ENCODE measurements around the gene RSRC1.

Gene RSRC1

GRCh38 chr3:158568784-158569183, 458.9 kb downstream of the RSRC1 start:
- Histone ChIP-seq H3K4me1 (ENCODE audit: control insufficient read depth in 1 of 2, insufficient read depth in 2 of 2, low read length in 2 of 2) (peaks cover 0 to 4% of the 10 kb centered on the region in 2 experiments), H2AK5ac (ENCODE audit: low read length) (no peak overlapping the region)
- WGBS (ENCODE audit: extremely low coverage, insufficient coverage, insufficient read length): no CpG with 5 or more reads among the region's 3 CpGs

GRCh38 chr3:158569794-158570193, 459.9 kb downstream of the RSRC1 start:
- Histone ChIP-seq H3K79me1 (ENCODE audit: low read length) (peaks cover 4% of the 10 kb centered on the region), H3K9me3 (ENCODE audit: insufficient read depth, low read depth, low read length) (peaks cover 6% of the 10 kb centered on the region), H3K4ac (ENCODE audit: low read depth, low read length) (no peak overlapping the region), H3K4me2 (ENCODE audit: low read length) (no peak overlapping the region), H3K79me2 (ENCODE audit: control insufficient read depth, insufficient read depth, low read length, poor library complexity) (no peaks in the 10 kb centered on the region), H3K36me3 (ENCODE audit: control insufficient read depth in 1 of 2, insufficient read depth in 2 of 2, low read length in 2 of 2) (no peaks in the 10 kb centered on the region), H2AFZ (ENCODE audit: insufficient read depth, low read length, poor library complexity) (no peak overlapping the region), H2AK5ac (ENCODE audit: low read length) (no peak overlapping the region), H4K8ac (ENCODE audit: low read depth, low read length) (no peak overlapping the region), H2BK12ac (ENCODE audit: low read length) (no peak overlapping the region), H3K14ac (ENCODE audit: low read length) (no peak overlapping the region), H3K9ac (ENCODE audit: low read length) (no peak overlapping the region), H3K27me3 (ENCODE audit: insufficient read depth, low read length) (no peaks in the 10 kb centered on the region), H2BK5ac (ENCODE audit: low read depth, low read length, poor library complexity) (no peak overlapping the region), H3K4me1 (ENCODE audit: control insufficient read depth in 1 of 2, insufficient read depth in 2 of 2, low read length in 2 of 2) (peaks cover 0 to 4% of the 10 kb centered on the region in 2 experiments), H3K27ac (ENCODE audit: low read depth, low read length) (no peak overlapping the region), H3K18ac (ENCODE audit: low read length) (no peak overlapping the region), H4K91ac (ENCODE audit: low read depth, low read length) (no peak overlapping the region), H4K12ac (ENCODE audit: low read depth, low read length) (no peak overlapping the region), H2BK120ac (ENCODE audit: insufficient read depth, low read length, poor library complexity) (no peak overlapping the region), H3K23ac (ENCODE audit: low read length) (no peak overlapping the region), H3K4me3 (ENCODE audit: low read depth, low read length) (no peak overlapping the region)
- no peak for DNase-seq
- WGBS (ENCODE audit: extremely low coverage, insufficient coverage, insufficient read length): no CpG with 5 or more reads among the region's 3 CpGs

More at GRCh38 chr3:158568784-158569183, 458.9 kb downstream of the RSRC1 start:
- Histone ChIP-seq H3K18ac (ENCODE audit: low read length) (no peak overlapping the region), H3K79me1 (ENCODE audit: low read length) (peaks cover 4% of the 10 kb centered on the region), H3K9ac (ENCODE audit: low read length) (no peak overlapping the region), H2BK120ac (ENCODE audit: insufficient read depth, low read length, poor library complexity) (no peak overlapping the region), H4K12ac (ENCODE audit: low read depth, low read length) (no peak overlapping the region), H3K14ac (ENCODE audit: low read length) (no peak overlapping the region), H3K79me2 (ENCODE audit: control insufficient read depth, insufficient read depth, low read length, poor library complexity) (no peaks in the 10 kb centered on the region), H2BK5ac (ENCODE audit: low read depth, low read length, poor library complexity) (no peak overlapping the region), H3K9me3 (ENCODE audit: insufficient read depth, low read depth, low read length) (peaks cover 6% of the 10 kb centered on the region), H3K4me2 (ENCODE audit: low read length) (no peak overlapping the region), H3K27ac (ENCODE audit: low read depth, low read length) (no peak overlapping the region), H3K23ac (ENCODE audit: low read length) (no peak overlapping the region), H2AFZ (ENCODE audit: insufficient read depth, low read length, poor library complexity) (no peak overlapping the region), H3K4me3 (ENCODE audit: low read depth, low read length) (no peak overlapping the region), H3K4ac (ENCODE audit: low read depth, low read length) (no peak overlapping the region), H3K36me3 (ENCODE audit: control insufficient read depth in 1 of 2, insufficient read depth in 2 of 2, low read length in 2 of 2) (no peaks in the 10 kb centered on the region), H4K91ac (ENCODE audit: low read depth, low read length) (no peak overlapping the region), H4K8ac (ENCODE audit: low read depth, low read length) (no peak overlapping the region), H3K27me3 (ENCODE audit: insufficient read depth, low read length) (no peaks in the 10 kb centered on the region), H2BK12ac (ENCODE audit: low read length) (no peak overlapping the region)
- peak; percentile 5 to 54 for DNase-seq

GRCh38 chr3:158570999-158571702, 461.3 kb downstream of the RSRC1 start, which contains the start of gene MLF1:
Gene MLF1, plus strand, starts transcription at chr3:158571194. Its CDS starts 107 bp downstream, at chr3:158571301.
- H4K8ac ChIP-seq (ENCODE audit: low read depth, low read length): peak within 1 kb of the TSS; percentile 75
- H3K79me1 ChIP-seq (ENCODE audit: low read length): peaks cover 4% of the 10 kb centered on the region
- H3K27me3 ChIP-seq (ENCODE audit: insufficient read depth, low read length): no peaks in the 10 kb centered on the region
- no peak within 1 kb of the TSS for H2BK12ac ChIP-seq (ENCODE audit: low read length)
- peak; percentile 95 to 98 for DNase-seq
- H3K4me2 ChIP-seq (ENCODE audit: low read length): peak within 1 kb of the TSS; percentile 91
- no peak within 1 kb of the TSS for H4K91ac ChIP-seq (ENCODE audit: low read depth, low read length)
- peaks cover 0 to 4% of the 10 kb centered on the region in 2 experiments for H3K4me1 ChIP-seq (ENCODE audit: control insufficient read depth in 1 of 2, insufficient read depth in 2 of 2, low read length in 2 of 2)
- H3K23ac ChIP-seq (ENCODE audit: low read length): no peak within 1 kb of the TSS
- H3K36me3 ChIP-seq (ENCODE audit: control insufficient read depth in 1 of 2, insufficient read depth in 2 of 2, low read length in 2 of 2): no peaks in the 10 kb centered on the region
- H3K79me2 ChIP-seq (ENCODE audit: control insufficient read depth, insufficient read depth, low read length, poor library complexity): no peaks in the 10 kb centered on the region
- H2AFZ ChIP-seq (ENCODE audit: insufficient read depth, low read length, poor library complexity): peak within 1 kb of the TSS; percentile 79
- peaks cover 6% of the 10 kb centered on the region for H3K9me3 ChIP-seq (ENCODE audit: insufficient read depth, low read depth, low read length)
- H2BK5ac ChIP-seq (ENCODE audit: low read depth, low read length, poor library complexity): no peak within 1 kb of the TSS
- H3K18ac ChIP-seq (ENCODE audit: low read length): no peak within 1 kb of the TSS
- H3K4me3 ChIP-seq (ENCODE audit: low read depth, low read length): peak within 1 kb of the TSS; percentile 74
- H4K12ac ChIP-seq (ENCODE audit: low read depth, low read length): peak within 1 kb of the TSS; percentile 2
- H3K27ac ChIP-seq (ENCODE audit: low read depth, low read length): no peak within 1 kb of the TSS
- H2AK5ac ChIP-seq (ENCODE audit: low read length): no peak within 1 kb of the TSS
- no peak within 1 kb of the TSS for H3K9ac ChIP-seq (ENCODE audit: low read length)
- no peak within 1 kb of the TSS for H2BK120ac ChIP-seq (ENCODE audit: insufficient read depth, low read length, poor library complexity)
- H3K14ac ChIP-seq (ENCODE audit: low read length): no peak within 1 kb of the TSS
- WGBS (ENCODE audit: extremely low coverage, insufficient coverage, insufficient read length): no CpG with 5 or more reads among the region's 51 CpGs
- H3K4ac ChIP-seq (ENCODE audit: low read depth, low read length): no peak within 1 kb of the TSS

GRCh38 chr3:158571969-158572765, 462.3 kb downstream of the RSRC1 start:
- H4K91ac ChIP-seq (ENCODE audit: low read depth, low read length): no peak overlapping the region
- H3K4me1 ChIP-seq (ENCODE audit: control insufficient read depth in 1 of 2, insufficient read depth in 2 of 2, low read length in 2 of 2): peaks cover 0 to 4% of the 10 kb centered on the region in 2 experiments
- H4K8ac ChIP-seq (ENCODE audit: low read depth, low read length): no peak overlapping the region
- H2AFZ ChIP-seq (ENCODE audit: insufficient read depth, low read length, poor library complexity): no peak overlapping the region
- H3K27ac ChIP-seq (ENCODE audit: low read depth, low read length): no peak overlapping the region
- DNase-seq: no peak
- WGBS (ENCODE audit: extremely low coverage, insufficient coverage, insufficient read length): 98% methylated on average over 16 of the region's 16 CpGs
- peaks cover 6% of the 10 kb centered on the region for H3K9me3 ChIP-seq (ENCODE audit: insufficient read depth, low read depth, low read length)
- no peak overlapping the region for H2AK5ac ChIP-seq (ENCODE audit: low read length)
- no peak overlapping the region for H2BK12ac ChIP-seq (ENCODE audit: low read length)
- no peak overlapping the region for H3K4me2 ChIP-seq (ENCODE audit: low read length)
- no peak overlapping the region for H2BK120ac ChIP-seq (ENCODE audit: insufficient read depth, low read length, poor library complexity)
- H3K4ac ChIP-seq (ENCODE audit: low read depth, low read length): no peak overlapping the region
- H3K79me2 ChIP-seq (ENCODE audit: control insufficient read depth, insufficient read depth, low read length, poor library complexity): no peaks in the 10 kb centered on the region
- H4K12ac ChIP-seq (ENCODE audit: low read depth, low read length): no peak overlapping the region
- H3K23ac ChIP-seq (ENCODE audit: low read length): no peak overlapping the region
- no peak overlapping the region for H3K4me3 ChIP-seq (ENCODE audit: low read depth, low read length)
- H3K27me3 ChIP-seq (ENCODE audit: insufficient read depth, low read length): no peaks in the 10 kb centered on the region
- H2BK5ac ChIP-seq (ENCODE audit: low read depth, low read length, poor library complexity): no peak overlapping the region
- no peaks in the 10 kb centered on the region for H3K36me3 ChIP-seq (ENCODE audit: control insufficient read depth in 1 of 2, insufficient read depth in 2 of 2, low read length in 2 of 2)
- no peak overlapping the region for H3K18ac ChIP-seq (ENCODE audit: low read length)
- peaks cover 4% of the 10 kb centered on the region for H3K79me1 ChIP-seq (ENCODE audit: low read length)
- H3K14ac ChIP-seq (ENCODE audit: low read length): no peak overlapping the region
- H3K9ac ChIP-seq (ENCODE audit: low read length): no peak overlapping the region

Data from trophoblast cell (in vitro differentiated cells and primary cell).